ENCODE measurements around the gene NLE1. TPM values are rescaled to one million over a fixed set of nuclear protein-coding genes. Genes with fewer than 3 reads are reported as not detected.

NLE1 gene
- total and polyA plus RNA-seq, 2 of the 8 experiments (the other 6 are each of a cell fraction or from before 2014, with no cell fraction given) = 50.4 to 51.5 TPM

DNA sequence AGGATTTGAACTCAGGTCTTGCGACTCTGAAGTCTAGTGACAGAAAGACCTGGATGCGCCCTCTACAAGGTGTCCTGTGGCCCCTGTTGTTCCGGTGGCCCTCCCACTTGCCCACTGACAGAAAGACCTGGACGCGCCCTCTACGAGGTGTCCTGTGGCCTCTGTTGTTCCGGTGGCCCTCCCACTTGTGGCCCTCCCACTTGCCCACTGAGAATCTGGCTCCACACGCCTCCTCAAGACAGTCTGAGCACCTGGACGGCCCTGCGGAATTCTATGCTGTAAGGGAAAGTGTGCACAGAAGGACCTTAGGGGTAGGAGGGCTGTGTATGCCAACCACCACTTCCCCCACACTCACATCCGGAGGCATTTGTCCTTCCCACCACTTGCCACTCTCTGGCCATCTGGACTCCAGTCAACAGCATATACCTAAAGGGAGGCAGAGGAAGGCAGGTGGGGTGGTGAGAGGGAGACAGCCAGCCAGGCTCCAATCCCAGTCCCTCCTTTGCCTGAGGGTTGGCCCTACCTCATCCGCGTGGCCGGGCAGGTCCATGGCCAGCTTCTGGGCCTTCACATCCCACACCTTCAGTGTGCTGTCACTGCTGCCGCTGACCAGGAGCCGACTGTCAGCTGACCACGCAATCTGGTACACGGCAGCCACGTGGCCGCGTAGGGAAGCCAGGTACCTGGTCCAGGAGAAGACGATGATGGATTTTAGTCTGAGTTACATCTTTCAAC, 9.1 kb downstream of the NLE1 start (continued):
- TF ChIP-seq SP4 (IDR thresholded peaks at IDR 0.05; ENCODE audit: low read length) = no peak
- TF ChIP-seq SP1 (IDR thresholded peaks at IDR 0.05; ENCODE audit: low read depth, low read length) = no peak
- TF ChIP-seq CBX8 (IDR thresholded peaks at IDR 0.05; ENCODE audit: borderline replicate concordance, low read depth, low read length) = no peak
